ENCODE data around the gene OVOL1.

DNA sequence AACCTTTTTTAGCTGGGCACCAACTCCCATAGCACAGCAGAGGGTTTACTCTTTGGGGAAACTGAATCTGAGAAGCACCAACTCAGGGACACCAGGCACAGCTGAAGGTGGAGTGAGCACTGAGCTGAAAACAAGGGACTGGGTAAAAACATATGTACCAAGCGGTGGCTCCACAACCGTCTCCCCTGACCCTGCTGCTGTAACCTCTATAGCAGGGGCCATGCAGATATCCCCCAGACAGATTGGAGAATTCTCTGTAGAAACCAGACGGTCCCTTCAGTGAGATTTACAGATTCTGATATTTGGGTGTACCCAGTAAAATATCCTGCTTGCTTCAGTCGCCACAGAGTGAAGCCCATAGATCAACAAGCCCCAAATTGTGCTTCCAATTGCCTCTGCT, 42.6 kb downstream of the OVOL1 start:
- TF ChIP-seq, protein P1, sequence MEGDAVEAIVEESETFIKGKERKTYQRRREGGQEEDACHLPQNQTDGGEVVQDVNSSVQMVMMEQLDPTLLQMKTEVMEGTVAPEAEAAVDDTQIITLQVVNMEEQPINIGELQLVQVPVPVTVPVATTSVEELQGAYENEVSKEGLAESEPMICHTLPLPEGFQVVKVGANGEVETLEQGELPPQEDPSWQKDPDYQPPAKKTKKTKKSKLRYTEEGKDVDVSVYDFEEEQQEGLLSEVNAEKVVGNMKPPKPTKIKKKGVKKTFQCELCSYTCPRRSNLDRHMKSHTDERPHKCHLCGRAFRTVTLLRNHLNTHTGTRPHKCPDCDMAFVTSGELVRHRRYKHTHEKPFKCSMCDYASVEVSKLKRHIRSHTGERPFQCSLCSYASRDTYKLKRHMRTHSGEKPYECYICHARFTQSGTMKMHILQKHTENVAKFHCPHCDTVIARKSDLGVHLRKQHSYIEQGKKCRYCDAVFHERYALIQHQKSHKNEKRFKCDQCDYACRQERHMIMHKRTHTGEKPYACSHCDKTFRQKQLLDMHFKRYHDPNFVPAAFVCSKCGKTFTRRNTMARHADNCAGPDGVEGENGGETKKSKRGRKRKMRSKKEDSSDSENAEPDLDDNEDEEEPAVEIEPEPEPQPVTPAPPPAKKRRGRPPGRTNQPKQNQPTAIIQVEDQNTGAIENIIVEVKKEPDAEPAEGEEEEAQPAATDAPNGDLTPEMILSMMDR (conservative IDR thresholded peaks at IDR 0.05; ENCODE audit: low read depth, low read length) = no peak
- TF ChIP-seq EZH2 (IDR thresholded peaks at IDR 0.05; ENCODE audit: low read length, unreplicated experiment) = no peak

Measured in PC-3 (cell line).